Caco-2 (cell line): ENCODE data around the gene DLG2. TPM values are rescaled to one million over a fixed set of nuclear protein-coding genes. Genes with fewer than 3 reads are reported as not detected.

Source experiments
- BruUV-seq: library from RNA; stranded (reverse); fragments of 400-500 nt; replicated peaks from 2 replicates; lab custom pipeline; 2021; lab: Mats Ljungman, UMichigan
- CTCF ChIA-PET: fragments of 300-600 bp; sonication (Branson Sonifier 250); formaldehyde crosslinking; loops from one replicate; lab custom pipeline; 2022; ENCODE audit warnings: antibody characterized with exemption; lab: Charles Lee
- POLR2A ChIA-PET: fragments of 300-600 bp; sonication (Branson Sonifier 250); formaldehyde crosslinking; loops from one replicate; lab custom pipeline; 2022; ENCODE audit warnings: antibody characterized with exemption; lab: Charles Lee
- DNase-seq, 2 experiments: peaks; one replicate each; pipeline versions ENCODE4 v3.0.0 to v3.0.0-alpha.2; 2020 to 2022
- H3K27me3 ChIP-seq: replicated peaks from 2 replicates; pipeline ENCODE4 v1.6.0; 2011; ENCODE audit warnings: low read length; ENCODE audit not compliant: control insufficient read depth, insufficient read depth
- H3K36me3 ChIP-seq: 2 replicates; pipeline ENCODE4 v1.5.1; 2011; ENCODE audit warnings: low read length; ENCODE audit not compliant: control insufficient read depth, insufficient read depth
- H3K4me1 ChIP-seq: fragments of 250-450 bp; sonication (Bioruptor Pico); 2 replicates; pipeline ENCODE4 v1.5.1; 2020; ENCODE audit warnings: mild to moderate bottlenecking
- H3K4me3 ChIP-seq: 2 replicates; pipeline ENCODE4 v1.5.1; 2011; ENCODE audit warnings: low read depth, mild to moderate bottlenecking, control low read depth, low read length
- H3K9me3 ChIP-seq: fragments of 250-450 bp; sonication (Bioruptor Pico); 2 replicates; pipeline ENCODE4 v1.5.1; 2020; ENCODE audit warnings: mild to moderate bottlenecking, moderate library complexity
- H3K27ac Mint-ChIP-seq: one replicate; pipeline ENCODE4 v1.8.0; 2022; ENCODE audit warnings: mixed read lengths; ENCODE audit not compliant: unreplicated experiment
- H3K27me3 Mint-ChIP-seq: one replicate; pipeline ENCODE4 v1.8.0; 2022; ENCODE audit warnings: mixed read lengths; ENCODE audit not compliant: insufficient read depth, unreplicated experiment
- H3K36me3 Mint-ChIP-seq: one replicate; pipeline ENCODE4 v1.8.0; 2022; ENCODE audit warnings: mild to moderate bottlenecking, mixed read lengths; ENCODE audit not compliant: insufficient read depth, unreplicated experiment
- H3K4me1 Mint-ChIP-seq: one replicate; pipeline ENCODE4 v1.8.0; 2022; ENCODE audit warnings: low read depth, mixed read lengths; ENCODE audit not compliant: unreplicated experiment
- H3K4me3 Mint-ChIP-seq: one replicate; pipeline ENCODE4 v1.8.0; 2022; ENCODE audit warnings: mild to moderate bottlenecking, moderate library complexity, mixed read lengths; ENCODE audit not compliant: unreplicated experiment
- H3K9me3 Mint-ChIP-seq: one replicate; pipeline ENCODE4 v1.8.0; 2022; ENCODE audit warnings: mixed read lengths; ENCODE audit not compliant: unreplicated experiment
- CTCF ChIP-seq, 2 experiments: fragments of 200-600 bp in 1 of 2; IDR thresholded peaks; 1 replicate in 1 of 2; 2 replicates in 1 of 2; pipeline versions ENCODE4 v1.5.1 to v1.8.0; 2011 to 2022; ENCODE audit warnings: antibody characterized with exemption in 1 of 2, control low read depth in 1 of 2, inconsistent platforms in 1 of 2, low read depth in 1 of 2, low read length in 1 of 2, mild to moderate bottlenecking in 1 of 2, moderate library complexity in 1 of 2; ENCODE audit not compliant: insufficient read depth in 1 of 2, severe bottlenecking in 1 of 2, unreplicated experiment in 1 of 2
- intact Hi-C: fragments of 100-400 bp; cut with micrococcal nuclease; formaldehyde crosslinking; loops from one replicate; pipeline ENCODE4 v1.10.0; 2022; ENCODE audit not compliant: unreplicated experiment
- total RNA-seq: library from RNA; stranded (reverse); gene quantifications from 2 replicates; pipeline ENCODE4 v1.2.3, GENCODE V29; 2022

DLG2 gene
- total RNA-seq, 1 experiment from 2014 or later: 21.6 TPM

- intact Hi-C loops: no loop called here
Observed at GRCh38 chr11:84560206-84560605, 1066.9 kb downstream of the DLG2 start.

GRCh38 chr11:84558085-84558905 lies 1068.8 kb downstream of the DLG2 start:
- peak; percentile 67 to 71 for DNase-seq
- intact Hi-C loops: loop anchor here (1.0 to 2.0 kb wide), 2 partner anchors 156 to 1033 kb away; no protein-coding TSS in a partner anchor
- Histone ChIP-seq H3K36me3 (no peaks in the 10 kb centered on the region), H3K9me3 (no peaks in the 10 kb centered on the region), H3K4me1 (peaks cover 16% of the 10 kb centered on the region), H3K27me3 (no peaks in the 10 kb centered on the region), H3K4me3 (no peak overlapping the region)
- peaks cover 5% of the 10 kb centered on the region for H3K36me3 Mint-ChIP-seq
- peak; percentile 96 to 99 for TF ChIP-seq CTCF (IDR thresholded peaks at IDR 0.05; ENCODE audit: insufficient read depth in 1 of 2, low read depth in 1 of 2, low read length in 1 of 2, severe bottlenecking in 1 of 2, unreplicated experiment in 1 of 2)
- no peaks in the 10 kb centered on the region for H3K27me3 Mint-ChIP-seq
- CTCF ChIA-PET: interaction anchor here (0.5 to 1.9 kb wide), 18 partner anchors 8 to 1297 kb away, joined by 3 to 7 read pairs (median 3); partner anchors contain the start of gene CCDC83
- H3K9me3 Mint-ChIP-seq: no peaks in the 10 kb centered on the region
- H3K4me1 Mint-ChIP-seq: peaks cover 9% of the 10 kb centered on the region
- no TSS peak for BruUV-seq
- peak overlapping the region; percentile 7 for H3K27ac Mint-ChIP-seq
- peak overlapping the region; percentile 63 for H3K4me3 Mint-ChIP-seq
- POLR2A ChIA-PET: interaction anchor here (0.7 kb wide), 1 partner anchor 311 kb away, joined by 3 read pairs; no protein-coding TSS in a partner anchor

More at GRCh38 chr11:84560206-84560605, 1066.9 kb downstream of the DLG2 start:
- Mint-ChIP-seq H3K9me3 (no peaks in the 10 kb centered on the region), H3K36me3 (peaks cover 5% of the 10 kb centered on the region), H3K4me1 (peaks cover 19% of the 10 kb centered on the region), H3K4me3 (no peak overlapping the region), H3K27ac (no peak overlapping the region), H3K27me3 (no peaks in the 10 kb centered on the region)
- no peak for TF ChIP-seq CTCF (IDR thresholded peaks at IDR 0.05; ENCODE audit: insufficient read depth in 1 of 2, low read depth in 1 of 2, low read length in 1 of 2, severe bottlenecking in 1 of 2, unreplicated experiment in 1 of 2)
- CTCF ChIA-PET: no interaction called here
- Histone ChIP-seq H3K4me3 (no peak overlapping the region), H3K27me3 (no peaks in the 10 kb centered on the region), H3K9me3 (no peaks in the 10 kb centered on the region), H3K4me1 (peaks cover 25% of the 10 kb centered on the region), H3K36me3 (no peaks in the 10 kb centered on the region)
- DNase-seq: no peak
- POLR2A ChIA-PET: no interaction called here
- BruUV-seq: no TSS peak

- no peaks in the 10 kb centered on the region; the same call in 1 of the 2 replicates for H3K36me3 ChIP-seq
- intact Hi-C loops: no loop called here
- ChIA-PET POLR2A (no interaction called here), CTCF (no interaction called here)
- no TSS peak for BruUV-seq
- no peak for DNase-seq
- Mint-ChIP-seq H3K4me3 (no peak overlapping the region), H3K36me3 (no peaks in the 10 kb centered on the region), H3K4me1 (peaks cover 8% of the 10 kb centered on the region), H3K27me3 (no peaks in the 10 kb centered on the region), H3K9me3 (no peaks in the 10 kb centered on the region), H3K27ac (no peak overlapping the region)
- H3K27me3 ChIP-seq: no peaks in the 10 kb centered on the region
- no peak for TF ChIP-seq CTCF (IDR thresholded peaks at IDR 0.05; ENCODE audit: insufficient read depth in 1 of 2, low read depth in 1 of 2, low read length in 1 of 2, severe bottlenecking in 1 of 2, unreplicated experiment in 1 of 2)
- no peaks in the 10 kb centered on the region for H3K9me3 ChIP-seq
- H3K4me3 ChIP-seq: no peak overlapping the region
- H3K4me1 ChIP-seq: peaks cover 10% of the 10 kb centered on the region; the same call in 1 of the 2 replicates
Observed at GRCh38 chr11:84552791-84553190, 1074.4 kb downstream of the DLG2 start.
